ENCODE results near the gene LCN15. TPM values are rescaled to one million over a fixed set of nuclear protein-coding genes. Genes with fewer than 3 reads are reported as not detected.

Gene LCN15, protein sequence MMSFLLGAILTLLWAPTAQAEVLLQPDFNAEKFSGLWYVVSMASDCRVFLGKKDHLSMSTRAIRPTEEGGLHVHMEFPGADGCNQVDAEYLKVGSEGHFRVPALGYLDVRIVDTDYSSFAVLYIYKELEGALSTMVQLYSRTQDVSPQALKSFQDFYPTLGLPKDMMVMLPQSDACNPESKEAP
- not detected for total RNA-seq
- long read RNA-seq = 0 reads

- Histone ChIP-seq H3K27me3 (no peaks in the 10 kb centered on the region), H3K27ac (no peak within 1 kb of the TSS), H3K4me3 (no peak within 1 kb of the TSS), H3K36me3 (no peaks in the 10 kb centered on the region), H3K4me1 (no peaks in the 10 kb centered on the region), H3K9me3 (no peaks in the 10 kb centered on the region)
- DNase-seq (peak in 1 of 3 donors; percentile 49), ATAC-seq (peak in 3 of 4 donors; percentile 8 to 31 (median 22))
- intact Hi-C loops (cut with DNase I) = no loop called here
- WGBS (ENCODE audit: insufficient coverage, low coverage, low lambda C conversion rate, missing lambda C conversion rate) = no CpG with 5 or more reads among the region's 14 CpGs
- no peak for TF ChIP-seq POLR2A (IDR thresholded peaks at IDR 0.05)
Measured at GRCh38 chr9:136764301-136764891, at the start of gene LCN15. Gene LCN15, minus strand, starts transcription at chr9:136764518. Its CDS starts 30 bp downstream, at chr9:136764488.

- Histone ChIP-seq H3K9me3 (no peaks in the 10 kb centered on the region), H3K27ac (peak overlapping the region in 1 of 3 donors; percentile 83), H3K4me3 (peak overlapping the region; percentile 75 to 92 (median 86)), H3K36me3 (peaks cover 0 to 3% (median 0%) of the 10 kb centered on the region in 4 donors), H3K4me1 (peaks cover 0 to 14% (median 0%) of the 10 kb centered on the region in 4 donors), H3K27me3 (no peaks in the 10 kb centered on the region)
- intact Hi-C loops (cut with DNase I) = no loop called here
- whole genome bisulfite sequencing (ENCODE audit: insufficient coverage, low coverage, low lambda C conversion rate, missing lambda C conversion rate) = 8% methylated on average over 14 of the region's 14 CpGs
- no peak for DNase-seq
- no peak for TF ChIP-seq POLR2A (IDR thresholded peaks at IDR 0.05)
- TF ChIP-seq, protein P1, sequence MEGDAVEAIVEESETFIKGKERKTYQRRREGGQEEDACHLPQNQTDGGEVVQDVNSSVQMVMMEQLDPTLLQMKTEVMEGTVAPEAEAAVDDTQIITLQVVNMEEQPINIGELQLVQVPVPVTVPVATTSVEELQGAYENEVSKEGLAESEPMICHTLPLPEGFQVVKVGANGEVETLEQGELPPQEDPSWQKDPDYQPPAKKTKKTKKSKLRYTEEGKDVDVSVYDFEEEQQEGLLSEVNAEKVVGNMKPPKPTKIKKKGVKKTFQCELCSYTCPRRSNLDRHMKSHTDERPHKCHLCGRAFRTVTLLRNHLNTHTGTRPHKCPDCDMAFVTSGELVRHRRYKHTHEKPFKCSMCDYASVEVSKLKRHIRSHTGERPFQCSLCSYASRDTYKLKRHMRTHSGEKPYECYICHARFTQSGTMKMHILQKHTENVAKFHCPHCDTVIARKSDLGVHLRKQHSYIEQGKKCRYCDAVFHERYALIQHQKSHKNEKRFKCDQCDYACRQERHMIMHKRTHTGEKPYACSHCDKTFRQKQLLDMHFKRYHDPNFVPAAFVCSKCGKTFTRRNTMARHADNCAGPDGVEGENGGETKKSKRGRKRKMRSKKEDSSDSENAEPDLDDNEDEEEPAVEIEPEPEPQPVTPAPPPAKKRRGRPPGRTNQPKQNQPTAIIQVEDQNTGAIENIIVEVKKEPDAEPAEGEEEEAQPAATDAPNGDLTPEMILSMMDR (IDR thresholded peaks at IDR 0.05) = no peak
- ATAC-seq = no peak
Measured at GRCh38 chr9:136808806-136809158, 44.5 kb upstream of the LCN15 start.

DNA sequence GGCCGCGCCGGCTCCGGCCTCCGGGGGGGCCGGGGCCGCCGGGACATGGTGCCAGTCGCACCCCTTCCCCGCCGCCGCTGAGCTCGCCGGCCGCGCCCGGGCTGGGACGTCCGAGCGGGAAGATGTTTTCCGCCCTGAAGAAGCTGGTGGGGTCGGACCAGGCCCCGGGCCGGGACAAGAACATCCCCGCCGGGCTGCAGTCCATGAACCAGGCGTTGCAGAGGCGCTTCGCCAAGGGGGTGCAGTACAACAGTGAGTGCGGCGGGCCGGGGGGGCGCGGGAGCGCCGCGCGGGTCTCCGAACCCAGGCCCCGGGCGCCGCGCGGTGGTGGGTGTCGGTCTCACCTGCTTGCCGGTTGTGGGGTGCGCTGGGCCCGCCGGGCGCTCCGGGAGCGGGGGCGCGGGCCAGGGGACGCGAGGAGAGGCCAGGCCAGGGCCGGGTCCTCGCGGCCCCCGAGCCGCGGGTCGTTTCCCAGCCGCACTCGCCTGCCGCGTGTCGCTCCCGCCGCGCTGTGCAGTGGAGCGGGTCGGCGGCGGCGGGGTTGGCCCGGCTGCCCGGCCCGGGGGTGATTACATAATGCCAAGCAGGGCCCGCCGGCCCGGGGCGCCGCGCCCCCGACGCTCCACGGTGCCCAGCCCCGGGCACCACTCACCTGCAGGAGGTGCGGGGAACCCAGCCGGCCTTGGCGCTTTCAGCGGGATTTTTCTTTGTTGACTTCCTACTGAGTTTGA is 43.9 kb upstream of the LCN15 start:
- peak in 2 of 3 donors; percentile 50 to 70 for DNase-seq
- intact Hi-C loops (cut with DNase I) = no loop called here

GRCh38 chr9:136807281-136808074 is 43.2 kb upstream of the LCN15 start, which contains the start of gene RABL6:
Gene RABL6, plus strand, starts transcription at chr9:136807948. Its CDS starts 249 bp downstream, at chr9:136808197.
- intact Hi-C loops (cut with DNase I) = no loop called here
- Histone ChIP-seq H3K9me3 (no peaks in the 10 kb centered on the region), H3K27ac (peak within 1 kb of the TSS; percentile 77 to 83 (median 83)), H3K4me3 (peak within 1 kb of the TSS; percentile 75 to 92 (median 86)), H3K36me3 (peaks cover 0 to 3% (median 0%) of the 10 kb centered on the region in 4 donors), H3K27me3 (no peaks in the 10 kb centered on the region), H3K4me1 (peaks cover 0 to 14% (median 0%) of the 10 kb centered on the region in 4 donors)
- DNase-seq (peak; percentile 81 to 82 (median 82)), ATAC-seq (peak; percentile 79 to 91 (median 84))
- 0% methylated on average over 10 of the region's 96 CpGs for WGBS (ENCODE audit: insufficient coverage, low coverage, low lambda C conversion rate, missing lambda C conversion rate)
- peak; percentile 81 for TF ChIP-seq POLR2A (IDR thresholded peaks at IDR 0.05)
- TF ChIP-seq, protein P1 (IDR thresholded peaks at IDR 0.05) = peak in 1 of 4 donors; percentile 4

More for the DNA sequence above, 43.9 kb upstream of the LCN15 start:
- Histone ChIP-seq H3K9me3 (no peaks in the 10 kb centered on the region), H3K27ac (peak overlapping the region in 2 of 3 donors; percentile 47 to 83), H3K4me3 (peak overlapping the region; percentile 75 to 92 (median 86)), H3K36me3 (peaks cover 0 to 3% (median 0%) of the 10 kb centered on the region in 4 donors), H3K27me3 (no peaks in the 10 kb centered on the region), H3K4me1 (peaks cover 0 to 14% (median 0%) of the 10 kb centered on the region in 4 donors)
- 2% methylated on average over 13 of the region's 93 CpGs for WGBS (ENCODE audit: insufficient coverage, low coverage, low lambda C conversion rate, missing lambda C conversion rate)
- peak; percentile 16 to 33 (median 20) for ATAC-seq
- TF ChIP-seq, protein P1 (IDR thresholded peaks at IDR 0.05) = no peak
- TF ChIP-seq POLR2A (IDR thresholded peaks at IDR 0.05) = no peak
